Astrocyte (in vitro differentiated cells and primary cell): ENCODE data around the gene FDX2. TPM values are rescaled to one million over a fixed set of nuclear protein-coding genes. Genes with fewer than 3 reads are reported as not detected.

Experiments used
- DNase-seq: peaks from one replicate; pipeline ENCODE4 v3.0.0-alpha.2; 2010; ENCODE audit warnings: low read depth
- FAIRE-seq: peaks from 2 replicates; lab custom pipeline; 2011; peaks lifted over from hg19 to GRCh38; lab: Jason Lieb, UNC
- H2AFZ ChIP-seq: 2 replicates; pipeline ENCODE4 v1.6.0; 2012; ENCODE audit warnings: low read depth, low read length, inconsistent platforms
- H3K27ac ChIP-seq: 2 replicates; pipeline ENCODE4 v1.5.1; 2011; ENCODE audit warnings: low read depth, low read length, inconsistent platforms
- H3K27me3 ChIP-seq: 2 replicates; pipeline ENCODE4 v1.6.0; 2011; ENCODE audit warnings: low read length, inconsistent platforms; ENCODE audit not compliant: insufficient read depth
- H3K36me3 ChIP-seq: 2 replicates; pipeline ENCODE4 v1.5.1; 2011; ENCODE audit warnings: low read length, inconsistent platforms; ENCODE audit not compliant: insufficient read depth
- H3K4me1 ChIP-seq: 2 replicates; pipeline ENCODE4 v1.5.1; 2011; ENCODE audit warnings: low read length, inconsistent platforms; ENCODE audit not compliant: insufficient read depth
- H3K4me2 ChIP-seq: 2 replicates; pipeline ENCODE4 v1.6.0; 2012; ENCODE audit warnings: low read length, inconsistent platforms
- H3K4me3 ChIP-seq: 2 replicates; pipeline ENCODE4 v1.5.1; 2011; ENCODE audit warnings: low read depth, mild to moderate bottlenecking, low read length, inconsistent platforms; ENCODE audit not compliant: insufficient read depth
- H3K79me2 ChIP-seq: 2 replicates; pipeline ENCODE4 v1.6.0; 2012; ENCODE audit warnings: mild to moderate bottlenecking, low read length, inconsistent platforms; ENCODE audit not compliant: insufficient read depth
- H3K9ac ChIP-seq: 2 replicates; pipeline ENCODE4 v1.6.0; 2012; ENCODE audit warnings: mild to moderate bottlenecking, low read length, inconsistent platforms
- H3K9me3 ChIP-seq: 2 replicates; pipeline ENCODE4 v1.5.1; 2012; ENCODE audit warnings: low read depth, mild to moderate bottlenecking, low read length, inconsistent platforms; ENCODE audit not compliant: insufficient read depth
- H4K20me1 ChIP-seq: 2 replicates; pipeline ENCODE4 v1.6.0; 2012; ENCODE audit warnings: low read length, inconsistent platforms; ENCODE audit not compliant: insufficient read depth
- H3K27ac Mint-ChIP-seq: one replicate; pipeline ENCODE4 v1.8.0; 2021; ENCODE audit warnings: mild to moderate bottlenecking, mixed read lengths; ENCODE audit not compliant: unreplicated experiment
- H3K27me3 Mint-ChIP-seq: one replicate; pipeline ENCODE4 v1.8.0; 2021; ENCODE audit warnings: low read depth, mixed read lengths; ENCODE audit not compliant: unreplicated experiment
- H3K36me3 Mint-ChIP-seq: one replicate; pipeline ENCODE4 v1.8.0; 2021; ENCODE audit warnings: low read depth, mixed read lengths; ENCODE audit not compliant: unreplicated experiment
- H3K4me1 Mint-ChIP-seq: one replicate; pipeline ENCODE4 v1.8.0; 2021; ENCODE audit warnings: low read depth, mixed read lengths; ENCODE audit not compliant: unreplicated experiment
- H3K4me3 Mint-ChIP-seq: one replicate; pipeline ENCODE4 v1.8.0; 2021; ENCODE audit warnings: mild to moderate bottlenecking, moderate library complexity, mixed read lengths; ENCODE audit not compliant: unreplicated experiment
- H3K9me3 Mint-ChIP-seq: one replicate; pipeline ENCODE4 v1.8.0; 2021; ENCODE audit warnings: mild to moderate bottlenecking, mixed read lengths; ENCODE audit not compliant: unreplicated experiment
- CTCF ChIP-seq: IDR thresholded peaks from 2 replicates; pipeline ENCODE4 v1.5.1; 2011; ENCODE audit warnings: low read depth, mild to moderate bottlenecking, inconsistent platforms, low read length, moderate library complexity; ENCODE audit not compliant: insufficient read depth
- EZH2 ChIP-seq: IDR thresholded peaks from 2 replicates; pipeline ENCODE4 v1.6.1; 2012; ENCODE audit warnings: mild to moderate bottlenecking, low read length, inconsistent platforms; ENCODE audit not compliant: insufficient read depth
- total RNA-seq: library from RNA; stranded (reverse); gene quantifications from 2 replicates; pipeline ENCODE4 v1.2.1, GENCODE V29; 2021

Gene FDX2
- total RNA-seq, 1 donor from 2014 or later = 24.4 TPM

- Mint-ChIP-seq H3K4me3 (no peak within 1 kb of the TSS), H3K9me3 (peaks cover 12% of the 10 kb centered on the region), H3K27ac (no peak within 1 kb of the TSS), H3K27me3 (peaks cover 69% of the 10 kb centered on the region), H3K4me1 (peaks cover 5% of the 10 kb centered on the region), H3K36me3 (no peaks in the 10 kb centered on the region)
- H3K27me3 ChIP-seq = peaks cover 35% of the 10 kb centered on the region
- H3K79me2 ChIP-seq = no peaks in the 10 kb centered on the region
- no peak within 1 kb of the TSS for H3K27ac ChIP-seq
- no peak within 1 kb of the TSS for H3K4me3 ChIP-seq
- peak within 1 kb of the TSS; percentile 25 for H2AFZ ChIP-seq
- DNase-seq (no peak), FAIRE-seq (no peak)
- no peaks in the 10 kb centered on the region for H3K36me3 ChIP-seq
- peaks cover 27% of the 10 kb centered on the region for H3K4me1 ChIP-seq
- H4K20me1 ChIP-seq = peaks cover 8% of the 10 kb centered on the region
- H3K9ac ChIP-seq = no peak within 1 kb of the TSS
- peak within 1 kb of the TSS; percentile 55 for H3K4me2 ChIP-seq
- no peaks in the 10 kb centered on the region for H3K9me3 ChIP-seq
- TF ChIP-seq CTCF (no peak), EZH2 (no peak)
Measured at GRCh38 chr19:10286803-10287737, 28.7 kb downstream of the FDX2 start, which contains the start of gene ICAM4. Gene ICAM4, plus strand, starts transcription at chr19:10286955. Its CDS starts 58 bp downstream, at chr19:10287013.

DNA sequence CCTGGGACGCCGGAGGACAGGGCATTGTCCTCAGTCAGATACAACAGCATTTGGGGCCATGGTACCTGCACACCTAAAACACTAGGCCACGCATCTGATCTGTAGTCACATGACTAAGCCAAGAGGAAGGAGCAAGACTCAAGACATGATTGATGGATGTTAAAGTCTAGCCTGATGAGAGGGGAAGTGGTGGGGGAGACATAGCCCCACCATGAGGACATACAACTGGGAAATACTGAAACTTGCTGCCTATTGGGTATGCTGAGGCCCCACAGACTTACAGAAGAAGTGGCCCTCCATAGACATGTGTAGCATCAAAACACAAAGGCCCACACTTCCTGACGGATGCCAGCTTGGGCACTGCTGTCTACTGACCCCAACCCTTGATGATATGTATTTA is 30.4 kb downstream of the FDX2 start:
- Histone ChIP-seq H3K9me3 (no peaks in the 10 kb centered on the region), H2AFZ (no peak overlapping the region), H3K27me3 (peaks cover 19% of the 10 kb centered on the region), H3K27ac (no peak overlapping the region), H3K4me2 (no peak overlapping the region), H3K4me3 (no peak overlapping the region), H3K36me3 (no peaks in the 10 kb centered on the region), H3K9ac (no peak overlapping the region), H3K79me2 (no peaks in the 10 kb centered on the region), H4K20me1 (peaks cover 3% of the 10 kb centered on the region), H3K4me1 (peaks cover 12% of the 10 kb centered on the region)
- Mint-ChIP-seq H3K27me3 (peaks cover 54% of the 10 kb centered on the region), H3K27ac (no peak overlapping the region), H3K4me3 (no peak overlapping the region), H3K36me3 (no peaks in the 10 kb centered on the region), H3K9me3 (peaks cover 6% of the 10 kb centered on the region), H3K4me1 (peaks cover 5% of the 10 kb centered on the region)
- no peak for DNase-seq
- no peak for TF ChIP-seq EZH2
- no peak for TF ChIP-seq CTCF
- no peak for FAIRE-seq

GRCh38 chr19:10284960-10285278 is 30.9 kb downstream of the FDX2 start:
- H2AFZ ChIP-seq = no peak overlapping the region
- H3K4me3 ChIP-seq = no peak overlapping the region
- Mint-ChIP-seq H3K27me3 (peaks cover 49% of the 10 kb centered on the region), H3K36me3 (no peaks in the 10 kb centered on the region), H3K9me3 (peaks cover 2% of the 10 kb centered on the region), H3K27ac (no peak overlapping the region), H3K4me3 (no peak overlapping the region), H3K4me1 (peaks cover 5% of the 10 kb centered on the region)
- H3K36me3 ChIP-seq = no peaks in the 10 kb centered on the region
- no peak overlapping the region for H3K4me2 ChIP-seq
- H3K79me2 ChIP-seq = no peaks in the 10 kb centered on the region
- H3K27me3 ChIP-seq = peaks cover 14% of the 10 kb centered on the region
- no peak overlapping the region for H3K27ac ChIP-seq
- no peak overlapping the region for H3K9ac ChIP-seq
- peaks cover 9% of the 10 kb centered on the region for H3K4me1 ChIP-seq
- no peaks in the 10 kb centered on the region for H3K9me3 ChIP-seq
- TF ChIP-seq EZH2 = no peak
- TF ChIP-seq CTCF = no peak
- H4K20me1 ChIP-seq = no peaks in the 10 kb centered on the region
- FAIRE-seq = no peak
- DNase-seq = no peak
